22Rv1 (cell line): ENCODE results near the gene EFCAB14.

Experiments used
- ZFX ChIP-seq: fragments of 450-650 bp; IDR thresholded peaks from 2 replicates; pipeline ENCODE4 v1.6.1; 2017; ENCODE audit warnings: antibody characterized with exemption, borderline replicate concordance
- TF ChIP-seq, protein P1 (sequence below): fragments of 450-650 bp; IDR thresholded peaks from 2 replicates; pipeline ENCODE4 v1.5.1; 2017; ENCODE audit warnings: mild to moderate bottlenecking

DNA sequence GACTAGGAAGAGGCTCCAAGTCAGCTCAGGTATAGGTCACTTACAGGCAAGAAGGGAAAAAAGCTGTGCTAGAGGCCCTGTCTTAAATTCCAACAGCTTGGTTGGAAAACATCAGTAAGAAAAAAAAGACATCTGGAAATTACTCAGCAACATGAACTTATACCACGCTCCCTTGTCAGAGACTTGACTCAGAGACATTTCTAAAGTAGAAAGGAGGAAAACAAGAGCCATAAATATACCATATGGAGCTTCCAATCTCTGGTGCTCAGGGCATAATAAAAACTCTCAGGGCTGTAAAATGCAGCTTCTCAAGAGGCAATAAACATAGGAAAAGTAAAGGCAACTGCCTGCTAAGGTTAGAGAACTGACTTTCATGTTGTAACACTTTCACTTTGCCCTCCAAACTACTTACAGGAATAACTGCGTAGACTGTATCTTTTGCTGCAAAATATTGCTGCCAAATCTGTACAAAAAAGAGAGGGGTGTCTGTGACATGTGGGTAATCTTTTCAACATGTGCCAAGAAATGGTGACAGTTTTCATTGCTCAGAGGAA, 65.4 kb downstream of the EFCAB14 start:
- TF ChIP-seq, protein P1, sequence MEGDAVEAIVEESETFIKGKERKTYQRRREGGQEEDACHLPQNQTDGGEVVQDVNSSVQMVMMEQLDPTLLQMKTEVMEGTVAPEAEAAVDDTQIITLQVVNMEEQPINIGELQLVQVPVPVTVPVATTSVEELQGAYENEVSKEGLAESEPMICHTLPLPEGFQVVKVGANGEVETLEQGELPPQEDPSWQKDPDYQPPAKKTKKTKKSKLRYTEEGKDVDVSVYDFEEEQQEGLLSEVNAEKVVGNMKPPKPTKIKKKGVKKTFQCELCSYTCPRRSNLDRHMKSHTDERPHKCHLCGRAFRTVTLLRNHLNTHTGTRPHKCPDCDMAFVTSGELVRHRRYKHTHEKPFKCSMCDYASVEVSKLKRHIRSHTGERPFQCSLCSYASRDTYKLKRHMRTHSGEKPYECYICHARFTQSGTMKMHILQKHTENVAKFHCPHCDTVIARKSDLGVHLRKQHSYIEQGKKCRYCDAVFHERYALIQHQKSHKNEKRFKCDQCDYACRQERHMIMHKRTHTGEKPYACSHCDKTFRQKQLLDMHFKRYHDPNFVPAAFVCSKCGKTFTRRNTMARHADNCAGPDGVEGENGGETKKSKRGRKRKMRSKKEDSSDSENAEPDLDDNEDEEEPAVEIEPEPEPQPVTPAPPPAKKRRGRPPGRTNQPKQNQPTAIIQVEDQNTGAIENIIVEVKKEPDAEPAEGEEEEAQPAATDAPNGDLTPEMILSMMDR = no peak
- no peak for TF ChIP-seq ZFX
